ENCODE results near the gene LDLRAD4.

GRCh38 chr18:13500869-13501542 is 282.4 kb downstream of the LDLRAD4 start:
- TF ChIP-seq CTCF (IDR thresholded peaks at IDR 0.05; ENCODE audit: insufficient read depth, low read length, poor library complexity, severe bottlenecking) (no peak), EZH2phosphoT487 (conservative IDR thresholded peaks at IDR 0.05; ENCODE audit: low read length) (no peak)

Measured in SU-DHL-6 (cell line).